ENCODE data around the gene RNF6.
"Not testable (repeated sequence)": the region's sequence is repeated elsewhere in the genome, so short reads cannot be mapped to it uniquely, and the experiment has no call there.

The RNF6 gene

DNA sequence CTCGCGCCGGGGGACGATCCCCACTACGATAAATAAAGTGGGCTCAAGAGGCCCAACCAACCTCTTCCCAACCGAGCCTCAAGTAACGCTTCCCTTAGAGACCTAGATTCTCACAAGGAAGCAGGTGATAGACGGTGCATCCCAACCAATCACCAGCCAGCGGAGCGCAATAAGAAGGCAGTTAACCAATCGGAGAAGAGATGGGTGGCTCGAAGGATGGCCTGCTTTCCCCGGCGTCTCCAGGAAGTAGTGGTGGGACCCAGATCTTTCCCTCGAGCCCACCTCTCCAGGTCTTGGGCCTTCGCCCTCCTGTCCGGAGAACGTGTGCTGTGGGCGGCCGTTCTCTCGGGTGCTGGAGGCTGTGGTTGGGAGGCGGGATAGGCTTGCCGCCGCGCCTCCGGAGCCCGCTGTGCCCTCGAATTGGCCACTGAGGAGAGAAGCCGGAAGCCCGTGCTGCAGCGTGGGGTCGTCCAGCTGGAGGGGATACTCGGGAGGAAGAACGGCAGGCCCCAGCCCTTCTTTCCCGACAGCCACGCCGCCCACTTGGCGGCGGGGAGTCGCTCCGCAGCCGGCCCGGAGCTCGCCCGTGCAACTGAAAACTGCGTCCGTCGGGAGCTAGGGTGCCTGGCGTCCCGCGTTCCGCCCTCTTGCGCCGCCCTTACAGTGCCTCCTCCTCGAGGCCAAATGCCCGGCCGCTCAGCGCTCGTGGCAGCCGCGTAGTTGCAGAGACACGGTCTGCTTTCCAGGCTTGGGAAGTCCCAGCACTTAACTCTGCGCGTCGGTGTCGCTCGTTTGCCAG, at the start of gene RNF6:
Gene RNF6 (minus strand): TSS at position 594 of the 799 bp plus-strand sequence. CDS start 2,665 bp downstream, outside the sequence.
- DNase-seq (ENCODE audit: low spot score) = peak; percentile 94

DNA sequence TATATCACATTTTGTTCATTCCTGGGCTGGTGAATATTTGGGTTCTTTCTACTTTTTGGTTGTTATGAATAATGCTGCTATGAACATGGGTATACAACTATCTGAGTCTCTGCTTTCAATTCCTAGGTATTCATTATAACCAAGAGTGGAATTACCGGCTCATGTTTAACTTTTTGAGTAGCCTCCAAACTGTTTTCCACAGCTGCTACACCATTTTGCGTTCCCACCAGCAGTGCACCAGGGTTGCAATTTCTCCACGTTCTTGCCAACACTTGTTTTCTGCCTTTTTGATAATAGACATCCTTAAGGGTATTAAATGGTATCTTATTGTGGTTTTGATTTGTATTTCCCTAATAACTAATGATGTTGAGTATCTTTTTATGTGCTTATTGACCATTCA, 48.6 kb upstream of the RNF6 start:
- DNase-seq (ENCODE audit: low spot score) = no peak

DNA sequence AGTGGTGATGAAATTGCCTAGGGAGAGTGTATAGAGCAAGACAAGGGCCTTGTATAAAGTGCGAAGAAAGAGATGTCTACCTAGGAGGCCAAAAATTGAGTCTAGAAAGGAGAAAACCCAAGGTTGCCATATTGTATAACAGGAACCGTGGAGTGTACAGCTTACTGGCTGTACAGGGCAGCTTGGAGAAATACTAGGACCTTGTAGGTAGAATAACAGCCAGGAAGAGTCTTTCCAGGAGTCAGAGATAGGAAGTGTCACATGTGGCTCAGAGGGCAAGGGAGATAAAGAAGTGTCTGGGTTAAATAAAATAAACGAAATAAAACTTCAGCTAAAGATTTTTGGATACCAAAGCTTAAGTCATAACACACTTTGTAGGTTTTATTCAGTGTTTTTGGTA, 44.2 kb upstream of the RNF6 start:
- DNase-seq (ENCODE audit: low spot score) = no peak

DNA sequence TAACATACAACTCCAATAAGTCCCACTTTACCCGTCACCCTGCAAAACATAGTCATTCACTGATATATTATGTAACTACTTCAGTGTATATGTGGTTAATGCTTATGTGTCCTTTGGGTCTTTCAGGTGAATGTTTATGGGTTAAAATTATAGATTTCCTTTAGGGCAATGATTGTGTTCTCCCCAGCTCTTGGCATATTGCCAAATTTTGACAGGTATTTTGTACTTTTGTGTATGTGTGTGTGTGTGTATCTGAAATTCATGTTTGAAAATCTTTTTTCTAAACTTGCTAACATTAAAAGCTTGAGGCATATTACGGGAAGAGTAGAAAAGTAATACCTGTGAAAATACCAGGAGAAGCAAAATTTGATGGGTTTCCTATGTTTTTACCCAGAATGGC, 40.0 kb upstream of the RNF6 start:
- DNase-seq (ENCODE audit: low spot score) = no peak

DNA sequence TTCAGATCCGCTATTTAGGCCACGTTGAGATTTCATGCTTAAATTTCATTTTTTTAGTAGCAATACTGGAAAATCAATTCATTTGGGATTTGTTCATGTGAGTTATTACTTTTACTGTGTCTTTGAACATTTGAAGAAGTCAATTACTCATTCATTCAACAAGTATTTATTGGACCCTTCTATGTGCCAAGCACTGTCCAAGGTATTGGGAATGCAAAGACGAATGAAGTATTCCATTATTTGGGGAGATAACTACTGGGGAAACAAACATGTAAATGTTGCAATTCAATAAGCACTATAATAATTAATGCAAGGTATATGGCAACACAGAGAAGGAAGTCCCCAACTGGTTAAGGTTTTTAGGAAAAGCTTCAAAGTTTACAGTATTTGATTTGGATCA, 37.5 kb upstream of the RNF6 start:
- no peak for DNase-seq (ENCODE audit: low spot score)

DNA sequence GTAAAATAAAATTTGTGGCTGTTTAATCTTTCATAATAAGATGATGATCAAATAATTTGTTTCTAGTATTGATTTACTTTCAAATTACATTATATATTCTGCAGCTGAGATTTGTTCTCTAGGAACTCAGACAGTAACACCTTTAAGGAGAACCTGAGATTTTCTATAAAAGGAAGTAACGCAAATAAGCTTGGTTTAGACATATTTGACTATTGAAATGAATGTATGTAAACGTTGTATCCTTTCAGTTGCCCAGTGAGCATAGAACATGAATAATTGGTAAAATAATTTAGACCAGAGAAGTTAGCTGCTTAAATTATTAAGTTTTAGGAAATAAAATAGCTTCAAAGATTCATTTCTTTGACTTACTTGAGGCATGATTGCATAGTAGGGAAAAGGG, 34.9 kb upstream of the RNF6 start:
- no peak for DNase-seq (ENCODE audit: low spot score)

DNA sequence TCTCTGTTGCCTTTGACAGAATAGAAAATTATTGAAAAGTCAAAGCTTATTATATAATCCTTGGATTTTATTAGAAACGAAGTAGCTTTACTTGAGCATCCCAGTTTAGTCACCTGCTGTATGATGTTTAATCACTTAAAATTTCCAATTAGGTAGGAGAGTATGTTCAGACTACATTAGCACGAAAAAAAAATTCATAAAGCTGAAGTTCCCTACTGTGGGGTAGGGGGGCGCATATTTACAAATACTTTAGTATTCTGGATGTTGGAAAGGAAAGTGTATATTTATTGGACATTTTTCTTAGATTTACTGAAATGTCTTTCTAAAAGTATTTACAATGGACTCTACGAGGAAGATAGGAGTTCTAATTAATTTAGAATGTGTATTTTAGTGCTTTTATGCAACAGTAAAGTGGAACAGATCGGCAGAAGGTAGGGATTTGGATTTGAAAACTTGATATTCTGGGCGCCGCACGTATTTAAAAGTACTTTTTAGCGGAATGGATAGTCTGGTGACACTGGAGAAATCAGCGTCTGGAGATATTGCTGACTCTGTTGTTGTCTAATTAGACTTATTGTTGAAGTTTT, 33.7 kb upstream of the RNF6 start:
- peak; percentile 43 for DNase-seq (ENCODE audit: low spot score)

DNA sequence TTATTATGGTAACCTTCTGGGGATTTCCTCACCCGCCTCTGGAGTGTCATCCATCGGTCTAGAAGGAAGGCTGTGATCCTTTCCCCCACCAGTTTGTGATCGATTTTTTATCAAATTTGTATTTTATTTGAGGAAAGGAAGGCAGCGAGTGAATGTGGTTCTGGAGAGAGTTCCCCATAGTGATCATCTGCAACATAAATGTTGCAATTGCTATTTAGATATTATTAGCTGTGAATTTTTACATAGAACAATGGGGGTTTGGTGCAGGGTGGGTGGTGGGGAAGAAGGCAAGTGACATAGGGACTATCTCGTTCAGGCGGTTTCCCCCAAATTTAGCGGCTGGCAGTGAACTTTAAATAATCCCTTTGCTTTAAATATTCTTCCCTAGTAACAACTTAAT, 33.0 kb upstream of the RNF6 start:
- DNase-seq (ENCODE audit: low spot score) = no peak

DNA sequence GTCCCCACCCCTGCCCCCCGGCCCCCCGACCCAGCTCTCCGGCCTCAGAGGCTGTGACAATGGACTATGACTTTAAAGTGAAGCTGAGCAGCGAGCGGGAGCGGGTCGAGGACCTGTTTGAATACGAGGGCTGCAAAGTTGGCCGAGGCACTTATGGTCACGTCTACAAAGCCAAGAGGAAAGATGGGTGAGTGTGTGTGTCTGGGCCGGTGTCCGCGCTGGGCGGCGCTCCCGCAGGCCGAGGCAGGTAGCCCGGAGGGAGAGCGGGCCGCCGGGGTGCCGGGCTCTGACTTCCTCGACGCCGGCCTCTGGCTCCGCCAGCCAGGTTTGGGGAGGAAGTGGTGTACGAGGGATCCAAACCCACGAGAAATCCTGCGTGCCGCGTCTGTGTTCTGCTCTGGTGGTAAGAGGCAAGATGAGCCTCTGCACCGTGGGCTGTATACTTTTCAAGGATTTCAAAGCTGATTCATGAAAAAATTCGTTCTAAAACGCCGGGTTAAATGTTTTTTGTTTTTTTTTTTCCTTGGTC, 32.5 kb upstream of the RNF6 start:
- DNase-seq (ENCODE audit: low spot score) = peak; percentile 36

DNA sequence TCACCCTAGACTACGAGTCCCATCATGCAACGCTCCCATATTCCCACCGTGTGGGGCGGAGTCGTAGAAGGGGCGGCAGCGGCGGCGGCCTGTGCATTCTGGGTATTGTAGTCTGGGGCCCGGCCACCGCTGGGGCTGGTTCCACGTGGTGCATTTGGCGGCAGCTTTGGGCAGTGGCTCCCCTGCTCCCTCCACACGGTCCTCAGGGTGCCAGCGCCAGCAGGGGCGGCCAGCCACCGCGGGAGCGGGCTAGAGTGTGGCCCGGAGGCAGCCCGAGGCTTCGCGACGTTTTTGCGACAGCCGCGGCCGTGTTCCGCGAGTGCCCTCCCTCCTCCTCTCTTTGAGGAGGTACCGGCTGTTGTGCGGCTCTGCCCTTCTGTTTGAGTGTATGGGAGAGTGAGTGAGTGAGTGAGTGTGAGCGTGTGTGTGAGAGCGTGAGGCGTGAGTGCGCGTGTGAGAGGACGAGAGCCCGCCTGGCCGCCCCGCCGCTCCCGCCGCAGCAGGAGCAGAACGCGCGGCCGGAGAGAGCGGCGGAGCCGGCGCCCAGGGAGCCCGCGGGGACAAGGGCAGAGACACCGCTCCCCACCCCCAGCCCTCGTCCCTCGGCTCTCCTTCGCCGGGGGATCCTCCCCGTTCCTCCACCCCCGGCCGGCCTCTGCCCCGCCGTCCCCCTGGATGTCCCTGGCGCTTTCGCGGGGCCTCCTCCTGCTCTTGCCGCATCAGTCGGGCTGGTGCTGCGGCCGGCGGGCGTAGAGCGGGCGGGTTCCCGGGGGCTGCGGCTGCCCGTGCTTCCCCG, 31.9 kb upstream of the RNF6 start, which contains the start of gene CDK8:
Gene CDK8 (plus strand): TSS at position 343 of the 796 bp plus-strand sequence. CDS start 513 bp downstream, outside the sequence.
- DNase-seq (ENCODE audit: low spot score) = peak; percentile 89

DNA sequence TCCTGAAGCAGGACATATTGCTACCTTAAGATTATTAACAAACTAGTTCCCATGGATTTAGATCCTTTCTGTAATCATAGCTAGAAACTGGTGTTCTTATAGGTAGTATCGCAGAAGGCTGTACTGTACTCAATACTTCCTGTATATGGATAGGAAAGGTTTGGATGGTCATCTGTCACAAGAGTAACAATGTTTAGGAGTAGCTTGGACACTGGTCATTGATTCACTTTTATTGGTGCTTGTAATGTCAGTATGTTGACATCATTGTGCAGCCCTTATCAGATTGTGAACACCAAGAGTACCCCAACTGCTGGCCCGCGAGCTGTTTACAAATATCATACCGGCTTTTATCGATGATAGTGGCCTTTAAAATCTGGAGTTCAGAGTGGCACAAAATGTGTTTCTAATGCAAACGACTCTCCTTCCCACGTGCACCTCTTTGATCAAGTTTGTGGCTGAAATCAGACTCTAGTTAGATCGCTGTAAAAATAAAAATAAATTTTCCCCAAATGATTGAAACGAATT, 31.2 kb upstream of the RNF6 start:
- DNase-seq (ENCODE audit: low spot score) = no peak

DNA sequence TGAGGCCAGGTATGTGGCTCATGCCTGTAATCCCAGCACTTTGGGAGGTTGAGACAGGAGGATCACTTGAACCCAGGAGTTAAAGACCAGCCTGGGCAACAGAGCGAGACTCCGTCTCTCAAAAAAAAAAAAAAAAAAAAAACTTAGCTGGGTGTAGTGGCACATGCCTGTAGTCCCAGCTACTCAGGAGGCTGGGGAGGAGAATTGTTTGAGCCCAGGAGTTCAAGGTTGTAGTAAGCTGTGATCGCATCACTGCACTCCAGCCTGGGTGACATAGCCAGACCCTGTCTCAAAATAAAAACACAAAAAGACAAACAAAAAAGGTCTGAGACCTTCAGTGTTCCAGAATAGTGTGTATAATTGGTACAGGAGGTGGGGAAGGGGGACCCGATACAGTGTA, 29.9 kb upstream of the RNF6 start:
- not testable (repeated sequence) for DNase-seq (ENCODE audit: low spot score)

DNA sequence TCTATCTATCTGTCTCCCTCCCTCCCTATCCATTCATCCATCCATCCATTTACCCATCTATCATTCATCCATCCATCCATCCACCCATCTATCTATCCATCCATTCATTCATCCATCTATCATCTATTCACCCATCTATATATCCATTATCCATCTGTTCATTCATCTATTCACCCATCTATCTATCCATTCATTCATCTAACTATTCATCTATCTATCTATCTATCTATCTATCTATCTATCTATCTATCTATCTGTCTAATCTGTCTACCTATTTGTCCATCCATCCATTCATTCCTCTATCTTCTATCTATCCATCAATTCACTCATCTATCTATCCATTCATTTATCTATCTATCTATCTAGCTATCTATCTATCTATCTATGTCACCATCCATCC, 27.4 kb upstream of the RNF6 start:
- no peak for DNase-seq (ENCODE audit: low spot score)

DNA sequence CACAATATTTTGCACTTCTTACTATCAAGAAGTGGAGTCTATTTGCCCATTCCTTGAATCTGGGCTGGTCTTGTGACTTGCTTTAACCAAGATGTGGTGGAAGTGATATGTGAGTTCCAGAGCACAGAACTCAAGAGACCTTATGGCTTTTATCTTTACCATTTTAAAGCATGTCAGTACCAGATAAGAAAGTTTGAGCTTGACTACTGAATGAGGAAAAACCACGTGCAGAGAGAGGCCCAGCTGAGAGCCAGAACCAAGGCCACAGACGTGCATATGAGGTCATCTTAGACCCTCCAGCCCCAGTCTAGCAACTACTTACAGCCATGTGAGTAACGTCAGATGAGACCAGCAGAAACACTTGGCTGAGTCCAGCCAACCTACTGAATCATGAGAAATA, 25.5 kb upstream of the RNF6 start:
- DNase-seq (ENCODE audit: low spot score) = peak; percentile 35

DNA sequence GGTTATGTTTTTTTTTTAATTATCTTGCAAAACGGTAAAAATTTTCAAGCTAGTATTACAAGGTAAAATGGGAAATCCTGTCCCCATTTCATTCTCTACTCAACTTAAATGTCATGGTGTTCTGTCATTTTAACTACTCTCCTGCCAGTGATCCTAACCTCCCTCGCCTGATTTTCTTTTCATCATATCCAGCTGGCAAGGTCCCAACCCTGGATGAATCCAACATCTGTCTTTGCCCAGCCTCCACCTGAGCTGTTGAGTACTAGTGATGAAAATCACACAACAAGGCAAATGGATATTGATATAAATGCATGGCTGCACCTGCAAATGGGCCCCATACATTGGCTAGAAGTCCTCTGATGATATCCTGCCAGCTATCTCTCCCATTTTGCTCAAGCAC, 24.9 kb upstream of the RNF6 start:
- DNase-seq (ENCODE audit: low spot score) = no peak

DNA sequence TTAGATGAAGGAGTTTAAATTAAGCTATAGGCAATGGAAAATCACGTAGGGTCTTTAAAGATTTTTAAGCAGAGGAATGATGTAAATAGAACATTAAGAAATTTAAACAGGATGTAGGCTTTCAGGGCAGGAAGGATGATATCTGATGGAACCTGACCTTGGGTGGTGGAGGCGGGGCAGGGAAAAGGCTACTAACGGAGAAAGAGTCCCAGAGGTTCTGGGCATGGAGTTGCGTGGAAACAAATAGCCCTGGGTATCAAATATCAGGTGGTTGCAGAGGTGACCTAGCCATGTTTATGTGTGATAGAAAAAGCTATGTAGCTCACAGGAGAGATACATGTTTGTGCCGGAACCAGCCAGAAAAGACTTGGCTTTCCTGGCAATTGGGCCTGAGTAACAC, 24.0 kb upstream of the RNF6 start:
- DNase-seq (ENCODE audit: low spot score) = no peak

DNA sequence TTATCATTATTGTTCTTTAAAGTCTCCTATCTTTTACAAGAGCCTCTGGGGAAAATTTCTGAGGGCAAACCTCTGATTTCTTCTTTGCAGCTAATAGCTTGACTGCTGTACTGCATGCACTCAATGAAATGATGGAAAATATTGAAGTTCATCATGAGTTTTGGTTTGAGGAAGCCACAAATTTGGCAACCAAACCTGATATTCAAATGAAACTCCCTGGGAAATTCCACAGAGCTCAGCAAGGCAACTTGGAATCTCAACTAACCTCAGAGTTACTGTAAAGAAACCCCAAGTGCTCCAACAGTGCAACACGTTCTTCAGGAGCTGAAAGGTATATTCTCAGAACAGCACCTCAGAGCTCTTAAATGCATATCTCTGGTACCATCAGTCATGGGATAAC, 14.2 kb upstream of the RNF6 start:
- no peak for DNase-seq (ENCODE audit: low spot score)

DNA sequence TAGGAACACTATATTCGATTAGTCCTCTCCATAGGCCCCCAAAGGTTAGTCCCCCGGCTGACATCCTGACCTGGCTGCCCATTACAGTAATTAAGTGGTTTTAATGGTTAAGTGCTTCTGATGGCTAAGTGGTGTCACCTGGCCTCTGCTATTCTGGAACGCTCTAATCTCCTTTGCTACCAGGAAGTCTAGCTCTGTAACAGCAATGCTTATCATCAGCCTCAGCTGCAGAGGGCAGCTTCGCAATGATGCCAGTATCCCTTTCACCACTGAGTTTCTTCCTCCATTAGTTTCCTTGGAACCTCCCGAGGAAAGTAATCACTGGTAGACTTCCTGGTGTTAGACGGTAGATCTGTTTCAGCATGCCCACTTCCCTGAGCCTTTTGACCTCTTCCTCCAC, 8.6 kb upstream of the RNF6 start:
- DNase-seq (ENCODE audit: low spot score) = no peak

DNA sequence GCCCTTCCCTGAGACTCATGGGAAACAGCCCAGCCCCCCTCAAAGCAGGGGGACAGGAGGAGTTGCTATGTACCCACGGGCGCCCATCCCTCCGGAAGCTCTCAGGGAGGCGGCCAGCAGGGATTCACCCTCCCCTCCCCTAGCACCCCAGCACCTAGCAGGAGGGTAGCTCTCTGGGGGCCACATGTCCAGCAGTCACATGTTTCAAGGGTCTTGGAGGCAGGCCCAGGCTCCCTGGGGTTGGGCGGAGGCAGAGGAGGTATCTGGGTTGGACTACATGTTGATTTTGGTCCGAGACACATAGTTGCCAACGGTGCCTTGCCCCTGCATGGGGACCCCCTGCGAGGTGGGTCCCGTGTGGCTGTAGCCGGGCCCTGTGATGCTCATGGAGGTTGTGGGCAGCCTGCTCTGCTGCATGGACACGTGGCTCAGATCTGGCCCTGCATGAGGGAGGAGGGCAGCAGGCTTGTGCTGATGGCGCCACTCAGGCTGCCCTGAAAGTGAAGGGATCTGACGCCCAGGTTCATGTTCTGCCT, 7.0 kb upstream of the RNF6 start:
- DNase-seq (ENCODE audit: low spot score) = no peak

DNA sequence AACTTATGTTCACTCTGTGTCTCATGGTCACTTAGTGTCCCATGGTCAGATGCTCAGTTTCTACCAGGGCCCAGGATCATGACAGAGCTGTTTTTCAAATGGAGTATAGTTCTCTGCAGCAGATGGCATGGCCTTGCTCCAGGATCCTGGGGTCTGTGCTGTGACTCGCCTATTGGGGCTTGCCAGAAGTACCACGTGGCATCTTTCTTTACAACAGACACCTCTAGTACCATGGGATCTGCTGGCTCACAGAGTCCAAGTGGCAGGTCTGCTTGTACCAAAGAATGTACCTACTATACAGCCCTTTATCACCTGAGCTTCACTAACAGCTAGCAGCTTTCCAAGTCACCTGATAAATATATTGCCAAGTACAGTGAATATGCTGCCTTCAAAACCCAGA, 6.0 kb upstream of the RNF6 start:
- DNase-seq (ENCODE audit: low spot score) = no peak

DNA sequence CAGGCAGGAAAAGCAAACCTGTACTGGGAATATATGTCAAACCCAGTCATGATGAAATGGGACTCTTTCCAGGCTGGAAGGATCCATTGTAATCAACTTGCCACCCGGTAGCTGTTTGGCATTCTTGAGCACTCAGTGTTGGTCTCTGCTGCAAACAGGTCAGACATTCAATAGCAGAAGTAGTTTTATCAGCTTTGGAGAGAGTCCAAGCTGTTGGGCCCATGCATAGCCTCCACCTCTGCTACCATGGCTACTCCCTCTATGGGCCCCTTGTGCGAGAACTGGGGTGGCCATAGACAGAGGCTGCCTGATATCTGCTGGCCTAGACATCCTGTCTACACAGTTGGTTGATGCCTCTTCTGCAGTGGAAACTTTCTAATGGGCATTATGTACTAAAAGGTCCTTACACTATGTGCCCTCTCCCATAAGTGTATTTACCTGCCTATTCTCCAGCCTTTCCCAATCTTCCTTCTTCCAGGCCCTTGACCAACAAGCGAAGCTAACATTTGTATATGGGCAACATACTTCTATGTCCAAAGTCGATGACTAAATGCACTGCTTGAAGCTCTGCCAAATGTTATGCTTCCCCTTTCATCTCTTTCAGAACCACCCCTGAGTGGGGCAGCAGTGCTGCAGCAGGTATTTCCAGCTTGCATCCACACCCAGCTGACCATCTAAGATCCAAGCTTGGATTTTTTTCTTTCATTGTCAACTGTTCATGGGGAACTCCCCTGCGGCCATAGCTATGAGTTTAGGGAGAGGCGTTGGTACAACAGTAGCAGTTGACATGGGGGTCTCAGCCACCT, 5.3 kb upstream of the RNF6 start:
- DNase-seq (ENCODE audit: low spot score) = no peak
